Gastroesophageal sphincter (tissue), 4 donors: ENCODE data around the gene OBSCN. TPM values are rescaled to one million over a fixed set of nuclear protein-coding genes. Genes with fewer than 3 reads are reported as not detected.

Source experiments
- ATAC-seq: fragments of 150-250 bp; one replicate; pipeline ENCODE4 v1.9.1; 2016; ENCODE audit warnings: mild to moderate bottlenecking, moderate library complexity
- H3K27ac ChIP-seq, 4 donors: fragments of 200-600 bp; sonication (generic) in 3 of 4; 1 replicate in 3 of 4; 2 replicates in 1 of 4; pipeline ENCODE4 v1.5.1; 2016 to 2019
- H3K27me3 ChIP-seq: fragments of 200-600 bp; sonication (generic); one replicate; pipeline ENCODE4 v1.5.1; 2019
- H3K36me3 ChIP-seq, 2 donors: fragments of 200-600 bp; sonication (generic); one replicate each; pipeline ENCODE4 v1.5.1; 2019; ENCODE audit warnings: control low read depth in 1 of 2
- H3K4me1 ChIP-seq, 3 donors: fragments of 200-600 bp; sonication (generic); 1 replicate in 2 of 3; 2 replicates in 1 of 3; pipeline ENCODE4 v1.5.1; 2016 to 2019; ENCODE audit warnings: control low read depth in 2 of 3
- H3K4me3 ChIP-seq, 2 donors: fragments of 200-600 bp; sonication (generic); one replicate each; pipeline ENCODE4 v1.5.1; 2019; ENCODE audit warnings: mild to moderate bottlenecking in 1 of 2, moderate library complexity in 1 of 2
- H3K9me3 ChIP-seq, 3 donors: fragments of 200-600 bp; sonication (generic); one replicate each; pipeline ENCODE4 v1.5.1; 2017 to 2019; ENCODE audit warnings: control low read depth in 2 of 3
- EP300 ChIP-seq: sonication (generic); formaldehyde crosslinking; IDR thresholded peaks from one replicate; pipeline ENCODE4 v1.6.1; 2017; ENCODE audit warnings: antibody characterized with exemption, mild to moderate bottlenecking
- POLR2A ChIP-seq, 2 donors: fragments of 450-650 bp; IDR thresholded peaks; one replicate each; pipeline ENCODE4 v1.6.1; 2017; ENCODE audit warnings: antibody characterized with exemption in 2 of 2, mild to moderate bottlenecking in 2 of 2, moderate library complexity in 1 of 2
- POLR2AphosphoS5 ChIP-seq: sonication (generic); formaldehyde crosslinking; IDR thresholded peaks from one replicate; pipeline ENCODE4 v1.6.1; 2017; ENCODE audit warnings: antibody characterized with exemption
- WGBS, 2 donors: methylation state at CpG; one replicate each; pipeline ENCODE4 v1.1.5; 2018; ENCODE audit warnings: low coverage in 1 of 2; 5-methylcytosine and 5-hydroxymethylcytosine counted together
- total RNA-seq, 4 donors: library from RNA; depleted of rRNA; stranded (reverse); fragments of >200 nt; gene quantifications; one replicate each; pipeline ENCODE4 v1.1.0, GENCODE V29; 2016
- TF ChIP-seq, protein P1 (sequence below), 4 experiments: fragments of 200-600 bp in 2 of 4; fragments of 450-650 bp in 2 of 4; sonication (generic) in 1 of 4; IDR thresholded peaks; one replicate each; pipeline ENCODE4 v1.5.1; 2017 to 2019; ENCODE audit warnings: antibody characterized with exemption in 4 of 4, mild to moderate bottlenecking in 2 of 4, moderate library complexity in 2 of 4

The OBSCN gene
- total RNA-seq, 4 donors from 2014 or later = 11.1 to 28.4 (median 20.9) TPM

DNA sequence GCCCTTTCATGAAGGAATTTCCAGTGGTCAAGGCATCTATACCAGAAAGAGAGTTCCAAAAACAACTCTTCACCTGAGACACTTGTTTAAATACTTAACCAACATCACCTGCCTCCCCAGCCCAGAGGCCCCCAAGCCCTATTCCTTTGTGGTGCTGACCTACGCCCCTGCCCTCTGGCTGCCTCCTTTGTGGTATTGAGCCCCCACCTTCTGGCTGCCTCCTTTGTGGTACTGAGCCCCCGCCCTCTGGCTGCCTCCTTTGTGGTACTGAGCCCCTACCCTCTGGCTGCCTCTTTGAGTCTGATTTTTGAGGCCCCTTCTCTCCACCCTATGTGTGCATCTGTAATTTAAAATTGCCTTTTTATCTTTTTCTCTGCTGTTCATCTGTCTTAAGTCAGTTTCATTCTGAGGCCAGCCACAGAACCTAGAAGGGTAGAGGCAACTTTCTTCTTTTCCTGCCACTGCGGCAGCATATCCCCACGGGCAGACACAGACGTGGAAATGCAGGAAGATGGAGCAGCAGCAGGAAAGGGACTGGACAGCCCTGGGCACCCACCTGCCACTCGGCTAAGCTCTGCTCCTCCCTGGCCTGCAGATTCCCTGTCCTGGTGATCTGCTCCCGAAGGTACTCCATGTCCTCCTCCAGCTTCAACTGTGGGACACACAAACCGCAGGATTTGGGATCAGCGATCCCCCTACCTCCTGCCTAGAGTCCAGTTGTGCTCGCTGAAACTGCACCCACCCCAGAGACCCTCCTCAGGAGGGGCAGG, 205.6 kb downstream of the OBSCN start:
- H3K9me3 ChIP-seq = no peaks in the 10 kb centered on the region
- H3K4me1 ChIP-seq = peaks cover 3 to 39% (median 7%) of the 10 kb centered on the region in 3 donors
- no peak overlapping the region for H3K27ac ChIP-seq
- 70 to 89% methylated on average over 1 to 3 of the region's 10 CpGs for WGBS, 2 donors
- peaks cover 42% of the 10 kb centered on the region for H3K27me3 ChIP-seq
- H3K36me3 ChIP-seq = peaks cover 0 to 19% of the 10 kb centered on the region in 2 donors
- TF ChIP-seq, protein P1, sequence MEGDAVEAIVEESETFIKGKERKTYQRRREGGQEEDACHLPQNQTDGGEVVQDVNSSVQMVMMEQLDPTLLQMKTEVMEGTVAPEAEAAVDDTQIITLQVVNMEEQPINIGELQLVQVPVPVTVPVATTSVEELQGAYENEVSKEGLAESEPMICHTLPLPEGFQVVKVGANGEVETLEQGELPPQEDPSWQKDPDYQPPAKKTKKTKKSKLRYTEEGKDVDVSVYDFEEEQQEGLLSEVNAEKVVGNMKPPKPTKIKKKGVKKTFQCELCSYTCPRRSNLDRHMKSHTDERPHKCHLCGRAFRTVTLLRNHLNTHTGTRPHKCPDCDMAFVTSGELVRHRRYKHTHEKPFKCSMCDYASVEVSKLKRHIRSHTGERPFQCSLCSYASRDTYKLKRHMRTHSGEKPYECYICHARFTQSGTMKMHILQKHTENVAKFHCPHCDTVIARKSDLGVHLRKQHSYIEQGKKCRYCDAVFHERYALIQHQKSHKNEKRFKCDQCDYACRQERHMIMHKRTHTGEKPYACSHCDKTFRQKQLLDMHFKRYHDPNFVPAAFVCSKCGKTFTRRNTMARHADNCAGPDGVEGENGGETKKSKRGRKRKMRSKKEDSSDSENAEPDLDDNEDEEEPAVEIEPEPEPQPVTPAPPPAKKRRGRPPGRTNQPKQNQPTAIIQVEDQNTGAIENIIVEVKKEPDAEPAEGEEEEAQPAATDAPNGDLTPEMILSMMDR (IDR thresholded peaks at IDR 0.05) = no peak
- TF ChIP-seq POLR2A (IDR thresholded peaks at IDR 0.05) = no peak
- TF ChIP-seq EP300 = no peak
- TF ChIP-seq POLR2AphosphoS5 = no peak
- ATAC-seq = no peak
- H3K4me3 ChIP-seq = no peak overlapping the region

DNA sequence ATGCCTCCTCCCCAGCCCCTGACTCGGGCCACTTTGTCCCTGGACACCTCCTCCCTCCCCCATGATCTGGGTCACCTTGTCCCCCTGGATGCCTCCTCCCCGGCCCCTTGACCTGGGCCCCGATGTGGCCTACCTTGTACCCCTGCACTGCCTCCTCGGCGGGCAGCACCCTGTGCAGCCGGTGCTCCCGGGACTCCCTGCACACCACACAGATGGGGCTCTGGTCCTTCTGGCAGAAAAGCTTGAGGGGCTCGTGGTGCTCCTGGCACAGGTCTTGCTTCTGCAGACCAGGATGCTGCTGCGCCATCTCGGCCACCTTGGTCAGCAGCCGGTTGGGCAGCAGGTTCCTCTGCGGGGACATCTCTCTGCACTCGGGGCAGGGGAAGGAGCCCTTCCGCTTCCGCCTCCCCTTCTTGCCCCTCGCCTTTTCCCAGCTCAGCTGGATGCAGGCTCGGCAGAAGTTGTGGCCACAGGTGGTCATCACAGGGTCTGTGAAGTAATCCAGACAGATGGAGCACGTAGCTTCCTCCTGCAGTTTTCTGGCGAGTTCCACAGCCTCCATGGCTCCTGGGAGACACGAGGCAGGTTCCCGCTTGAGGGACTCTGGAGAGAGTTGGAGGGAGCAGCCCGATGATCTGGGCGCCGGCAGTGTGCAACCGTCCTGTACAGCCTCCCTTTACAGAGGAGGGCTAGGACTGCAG, 206.8 kb downstream of the OBSCN start:
- no peak overlapping the region for H3K27ac ChIP-seq
- WGBS, 2 donors = 84% methylated on average over 9 of the region's 25 CpGs; no CpG with 5 or more reads in 1 of the 2 donors
- peaks cover 0 to 19% of the 10 kb centered on the region in 2 donors for H3K36me3 ChIP-seq
- peaks cover 3 to 29% (median 7%) of the 10 kb centered on the region in 3 donors for H3K4me1 ChIP-seq
- H3K27me3 ChIP-seq = peaks cover 54% of the 10 kb centered on the region
- no peak overlapping the region for H3K4me3 ChIP-seq
- TF ChIP-seq, protein P1 (IDR thresholded peaks at IDR 0.05) = no peak
- TF ChIP-seq POLR2AphosphoS5 = no peak
- no peaks in the 10 kb centered on the region for H3K9me3 ChIP-seq
- no peak for ATAC-seq

DNA sequence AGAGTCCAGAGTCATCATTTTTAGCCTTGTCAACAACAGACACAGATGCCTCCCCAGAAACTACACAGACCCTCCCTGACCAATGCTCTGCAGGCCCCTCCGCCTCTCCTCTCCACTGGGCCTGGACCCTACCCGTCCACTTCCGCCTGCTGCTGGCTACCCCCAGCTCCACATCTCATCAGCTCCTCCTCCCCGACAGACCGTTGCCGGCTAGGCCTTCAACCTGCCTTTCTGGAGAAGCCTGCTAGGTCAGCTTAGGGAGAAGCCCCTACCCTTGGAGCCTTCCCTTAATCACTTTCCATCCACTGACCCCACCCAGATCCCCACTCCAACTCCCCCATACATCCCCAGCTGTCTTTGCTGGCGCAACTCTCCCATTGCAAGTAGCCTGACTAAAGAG, 207.4 kb downstream of the OBSCN start:
- H3K9me3 ChIP-seq = no peaks in the 10 kb centered on the region
- TF ChIP-seq POLR2AphosphoS5 (no peak), EP300 (no peak), POLR2A (IDR thresholded peaks at IDR 0.05) (no peak)
- TF ChIP-seq, protein P1 (IDR thresholded peaks at IDR 0.05) = no peak
- H3K36me3 ChIP-seq = peaks cover 0 to 15% of the 10 kb centered on the region in 2 donors
- ATAC-seq = no peak
- H3K27ac ChIP-seq = no peak overlapping the region
- H3K4me1 ChIP-seq = peaks cover 3 to 24% (median 7%) of the 10 kb centered on the region in 3 donors
- H3K4me3 ChIP-seq = no peak overlapping the region
- WGBS, 2 donors = 17 to 34% methylated on average over 1 to 7 of the region's 7 CpGs
- peaks cover 60% of the 10 kb centered on the region for H3K27me3 ChIP-seq

DNA sequence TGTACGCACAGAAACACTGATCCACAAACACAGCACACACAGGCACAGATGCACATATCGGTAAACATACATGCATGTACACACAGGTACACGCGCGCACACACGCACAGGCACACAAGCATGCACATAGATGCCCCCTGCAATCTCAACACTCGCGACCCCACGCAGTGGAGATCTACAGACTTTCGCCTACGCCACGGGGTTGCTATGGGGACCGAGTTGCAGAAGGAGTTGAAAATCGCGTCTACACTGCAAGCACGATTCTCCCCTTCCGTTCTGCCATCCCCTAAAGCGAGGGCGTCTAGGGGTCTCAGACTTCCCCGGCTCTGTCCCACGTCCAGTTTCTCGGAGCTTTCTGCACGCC, 208.0 kb downstream of the OBSCN start:
- peaks cover 0 to 4% (median 0%) of the 10 kb centered on the region in 3 donors for H3K9me3 ChIP-seq
- no peak for ATAC-seq
- H3K27ac ChIP-seq = peak overlapping the region in 1 of 4 donors; percentile 32
- peaks cover 66% of the 10 kb centered on the region for H3K27me3 ChIP-seq
- 0 to 67% methylated on average over 1 to 4 of the region's 23 CpGs for whole genome bisulfite sequencing, 2 donors
- peaks cover 3 to 24% (median 7%) of the 10 kb centered on the region in 3 donors for H3K4me1 ChIP-seq
- H3K36me3 ChIP-seq = peaks cover 0 to 9% of the 10 kb centered on the region in 2 donors
- no peak for TF ChIP-seq EP300
- TF ChIP-seq POLR2AphosphoS5 = no peak
- H3K4me3 ChIP-seq = peak overlapping the region in 1 of 2 donors; percentile 50

DNA sequence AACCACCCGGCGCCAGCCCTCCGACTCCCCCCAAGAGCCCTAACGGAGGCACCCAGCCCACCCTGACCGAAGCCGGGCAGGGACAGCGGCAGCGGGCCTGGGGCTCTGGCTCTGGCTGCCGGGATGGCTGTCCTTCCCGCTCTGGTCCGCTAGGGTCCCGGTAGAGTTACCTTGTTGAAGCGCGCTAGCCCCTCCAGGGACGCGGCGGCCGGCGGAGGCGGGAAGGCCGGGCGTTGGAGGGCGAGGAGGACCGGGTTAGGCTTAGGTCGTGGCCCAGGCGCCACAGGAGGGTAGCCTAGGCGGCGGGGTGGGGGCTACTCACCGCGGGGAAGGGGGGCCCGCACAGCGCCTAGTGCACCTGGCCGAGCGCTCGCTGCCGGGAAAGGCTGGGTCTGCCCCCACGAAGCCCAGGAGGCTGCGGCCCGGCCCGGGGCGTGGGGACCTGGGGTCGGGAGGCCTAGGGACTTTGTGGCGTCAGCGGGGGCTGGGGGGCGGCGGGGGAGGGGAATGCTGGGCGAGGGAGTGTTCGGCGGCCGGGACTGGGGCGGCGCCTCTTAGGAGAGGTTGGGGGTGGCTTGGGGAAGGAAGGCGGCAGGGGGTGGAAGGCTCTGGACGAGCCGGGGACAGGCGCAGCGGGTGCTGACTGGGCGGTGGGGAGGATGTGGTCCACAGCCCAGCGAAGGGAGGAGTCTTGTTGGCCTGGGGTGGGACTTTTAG, 208.5 kb downstream of the OBSCN start, which contains the start of gene TRIM17:
TSS of gene TRIM17 (minus strand) at position 645 of the 717 bp plus-strand sequence. CDS start 1,789 bp downstream, outside the sequence.
- H3K4me1 ChIP-seq = peaks cover 3 to 24% (median 7%) of the 10 kb centered on the region in 3 donors
- peak; percentile 51 for ATAC-seq
- peaks cover 0 to 4% (median 0%) of the 10 kb centered on the region in 3 donors for H3K9me3 ChIP-seq
- peak within 1 kb of the TSS in 1 of 2 donors; percentile 50 for H3K4me3 ChIP-seq
- H3K27ac ChIP-seq = peak within 1 kb of the TSS in 1 of 4 donors; percentile 32
- peaks cover 72% of the 10 kb centered on the region for H3K27me3 ChIP-seq
- peaks cover 0 to 4% of the 10 kb centered on the region in 2 donors for H3K36me3 ChIP-seq
- 0% methylated on average over 4 of the region's 59 CpGs; no CpG with 5 or more reads in 1 of the 2 donors for WGBS, 2 donors
- TF ChIP-seq EP300 = no peak
- no peak for TF ChIP-seq POLR2AphosphoS5
- TF ChIP-seq, protein P1 (IDR thresholded peaks at IDR 0.05) = peak in 1 of 4 experiments; percentile 34
- TF ChIP-seq POLR2A (IDR thresholded peaks at IDR 0.05) = no peak
